Left renal pelvis (tissue), 4 donors: ENCODE measurements around the gene MFAP3L. TPM values are rescaled to one million over a fixed set of nuclear protein-coding genes. Genes with fewer than 3 reads are reported as not detected.

Source experiments
- DNase-seq, 4 donors: peaks; one replicate each; pipeline ENCODE4 v3.0.0-alpha.2; 2013; ENCODE audit warnings: low read depth in 4 of 4, low spot score in 3 of 4
- polyA plus RNA-seq, 4 donors: library from polyadenylated mRNA; unstranded; fragments of 120-200 nt; gene quantifications; one replicate each; pipeline ENCODE4 v1.2.1, GENCODE V29; 2013; ENCODE audit not compliant: insufficient read length in 4 of 4

The MFAP3L gene
- polyA plus RNA-seq, 4 donors = 7.9 to 23.6 (median 22.1) TPM

- DNase-seq = peak in 3 of 4 donors; percentile 39 to 48 (median 42)
Measured at GRCh38 chr4:169996379-169997240, 29.6 kb downstream of the MFAP3L start.

- no peak for DNase-seq
Measured at GRCh38 chr4:169993531-169993930, 32.7 kb downstream of the MFAP3L start.

GRCh38 chr4:169988252-169988651, 37.9 kb downstream of the MFAP3L start:
- DNase-seq = no peak

GRCh38 chr4:169987327-169988228, 38.6 kb downstream of the MFAP3L start:
- DNase-seq = no peak

GRCh38 chr4:169986369-169986768, 39.8 kb downstream of the MFAP3L start:
- no peak for DNase-seq

- DNase-seq = no peak
Measured at GRCh38 chr4:169985881-169986280, 40.3 kb downstream of the MFAP3L start.

- DNase-seq = no peak
Measured at GRCh38 chr4:169984745-169985144, 41.5 kb downstream of the MFAP3L start.

GRCh38 chr4:169984173-169984572, 42.0 kb downstream of the MFAP3L start:
- no peak for DNase-seq

GRCh38 chr4:169976951-169977350, 49.2 kb downstream of the MFAP3L start:
- DNase-seq = no peak

GRCh38 chr4:169975838-169976796, 50.1 kb downstream of the MFAP3L start:
- peak in 1 of 4 donors; percentile 12 for DNase-seq

- no peak for DNase-seq
Measured at GRCh38 chr4:169975131-169975837, 50.9 kb downstream of the MFAP3L start.

GRCh38 chr4:169971456-169972015, 54.7 kb downstream of the MFAP3L start:
- no peak for DNase-seq

- no peak for DNase-seq
Measured at GRCh38 chr4:169968999-169969398, 57.2 kb downstream of the MFAP3L start.

- no peak for DNase-seq
Measured at GRCh38 chr4:169963998-169964397, 62.2 kb downstream of the MFAP3L start.

- no peak for DNase-seq
Measured at GRCh38 chr4:169959254-169959653, 66.9 kb downstream of the MFAP3L start.

- no peak for DNase-seq
Measured at GRCh38 chr4:169958629-169959028, 67.6 kb downstream of the MFAP3L start.

GRCh38 chr4:169957785-169958184, 68.4 kb downstream of the MFAP3L start:
- DNase-seq = no peak

GRCh38 chr4:169956091-169956843, 69.9 kb downstream of the MFAP3L start:
- peak in 1 of 4 donors; percentile 36 for DNase-seq

- no peak for DNase-seq
Measured at GRCh38 chr4:169955521-169955920, 70.7 kb downstream of the MFAP3L start.
